Neuronal stem cell (in vitro differentiated cells): ENCODE data around the gene FXYD3.
A peak's percentile ranks its signal among the peaks of the same experiment; 100 is the strongest.

ENCODE experiments used
- DNase-seq: peaks from one replicate; pipeline ENCODE4 v3.0.0-alpha.2; 2013; ENCODE audit warnings: low spot score
- H2AFZ ChIP-seq: one replicate; pipeline ENCODE4 v1.6.1; 2013; ENCODE audit warnings: mild to moderate bottlenecking, low read length, inconsistent platforms
- H2AK5ac ChIP-seq: 2 replicates; pipeline ENCODE4 v1.6.1; 2013; ENCODE audit warnings: low read depth, mild to moderate bottlenecking, inconsistent platforms, low read length, moderate library complexity, mixed read lengths
- H2BK120ac ChIP-seq: 2 replicates; pipeline ENCODE4 v1.6.1; 2013; ENCODE audit warnings: low read depth, mild to moderate bottlenecking, inconsistent platforms, low read length, moderate library complexity, mixed read lengths
- H2BK12ac ChIP-seq: one replicate; pipeline ENCODE4 v1.6.1; 2013; ENCODE audit warnings: low read length, inconsistent platforms
- H2BK15ac ChIP-seq: 2 replicates; pipeline ENCODE4 v1.6.1; 2013; ENCODE audit warnings: mild to moderate bottlenecking, low read length, inconsistent platforms, mixed read lengths
- H2BK5ac ChIP-seq: one replicate; pipeline ENCODE4 v1.6.1; 2013; ENCODE audit warnings: inconsistent platforms, mild to moderate bottlenecking, low read length, moderate library complexity
- H3K14ac ChIP-seq: one replicate; pipeline ENCODE4 v1.6.1; 2013; ENCODE audit warnings: low read length, inconsistent platforms
- H3K18ac ChIP-seq: 2 replicates; pipeline ENCODE4 v1.6.1; 2013; ENCODE audit warnings: low read length, inconsistent platforms
- H3K23ac ChIP-seq: 2 replicates; pipeline ENCODE4 v1.6.1; 2013; ENCODE audit warnings: low read depth, mild to moderate bottlenecking, mixed read lengths, low read length, inconsistent platforms; ENCODE audit not compliant: poor library complexity
- H3K27ac ChIP-seq: replicated peaks from 3 replicates; pipeline ENCODE4 v1.5.1; 2013; ENCODE audit warnings: low read length, inconsistent platforms
- H3K27me3 ChIP-seq, 3 experiments: 2 replicates each; pipeline ENCODE4 v1.6.1; 2013; ENCODE audit warnings: low read length in 3 of 3, mild to moderate bottlenecking in 2 of 3, inconsistent platforms in 1 of 3, low read depth in 1 of 3, mixed read lengths in 1 of 3, moderate library complexity in 1 of 3; ENCODE audit not compliant: control insufficient read depth in 3 of 3, insufficient read depth in 3 of 3
- H3K36me3 ChIP-seq, 2 donors: replicated peaks in 1 of 2; 2 replicates each; pipeline ENCODE4 v1.6.1; 2013; ENCODE audit warnings: low read length in 2 of 2; ENCODE audit not compliant: control insufficient read depth in 2 of 2, insufficient read depth in 2 of 2
- H3K4ac ChIP-seq: 2 replicates; pipeline ENCODE4 v1.6.1; 2013; ENCODE audit warnings: inconsistent platforms, mild to moderate bottlenecking, low read length, moderate library complexity
- H3K4me1 ChIP-seq, 2 donors: 1 replicate in 1 of 2; 2 replicates in 1 of 2; pipeline ENCODE4 v1.6.1; 2013; ENCODE audit warnings: low read length in 2 of 2, low read depth in 1 of 2; ENCODE audit not compliant: control insufficient read depth in 2 of 2, insufficient read depth in 1 of 2
- H3K4me2 ChIP-seq: one replicate; pipeline ENCODE4 v1.6.1; 2013; ENCODE audit warnings: mild to moderate bottlenecking, low read length, inconsistent platforms; ENCODE audit not compliant: insufficient read depth, poor library complexity, severe bottlenecking
- H3K4me3 ChIP-seq, 2 donors: 2 replicates each; pipeline ENCODE4 v1.5.1; 2013; ENCODE audit warnings: low read length in 2 of 2, mild to moderate bottlenecking in 2 of 2, inconsistent platforms in 1 of 2, moderate library complexity in 1 of 2
- H3K79me1 ChIP-seq: one replicate; pipeline ENCODE4 v1.6.1; 2013; ENCODE audit warnings: low read depth, mild to moderate bottlenecking, inconsistent platforms, low read length, moderate library complexity
- H3K9ac ChIP-seq: one replicate; pipeline ENCODE4 v1.6.1; 2013; ENCODE audit warnings: mild to moderate bottlenecking, low read depth, low read length, inconsistent platforms; ENCODE audit not compliant: poor library complexity
- H3K9me3 ChIP-seq, 2 donors: replicated peaks in 1 of 2; 2 replicates each; pipeline versions ENCODE3 to v1.6.1; 2013; ENCODE audit warnings: low read length in 2 of 2, mild to moderate bottlenecking in 2 of 2, inconsistent platforms in 1 of 2, low read depth in 1 of 2, mixed read lengths in 1 of 2, moderate library complexity in 1 of 2; ENCODE audit not compliant: control insufficient read depth in 2 of 2, insufficient read depth in 1 of 2
- H4K8ac ChIP-seq: one replicate; pipeline ENCODE4 v1.6.1; 2013; ENCODE audit warnings: low read depth, mild to moderate bottlenecking, inconsistent platforms, low read length, moderate library complexity
- H4K91ac ChIP-seq: one replicate; pipeline ENCODE4 v1.6.1; 2013; ENCODE audit warnings: low read length, low read depth, mild to moderate bottlenecking, inconsistent platforms; ENCODE audit not compliant: poor library complexity
- WGBS, 2 donors: extraction: QIAGEN DNeasy Blood & Tissue Kit; methylation state at CpG; one replicate each; pipeline ENCODE4 v1.1.7; 2013; ENCODE audit warnings: missing lambda C conversion rate in 2 of 2, mixed read lengths in 1 of 2; ENCODE audit not compliant: insufficient read length in 2 of 2, insufficient replicate concordance in 1 of 2; ENCODE audit errors: extremely low coverage in 2 of 2; 5-methylcytosine and 5-hydroxymethylcytosine counted together

FXYD3 gene

DNA sequence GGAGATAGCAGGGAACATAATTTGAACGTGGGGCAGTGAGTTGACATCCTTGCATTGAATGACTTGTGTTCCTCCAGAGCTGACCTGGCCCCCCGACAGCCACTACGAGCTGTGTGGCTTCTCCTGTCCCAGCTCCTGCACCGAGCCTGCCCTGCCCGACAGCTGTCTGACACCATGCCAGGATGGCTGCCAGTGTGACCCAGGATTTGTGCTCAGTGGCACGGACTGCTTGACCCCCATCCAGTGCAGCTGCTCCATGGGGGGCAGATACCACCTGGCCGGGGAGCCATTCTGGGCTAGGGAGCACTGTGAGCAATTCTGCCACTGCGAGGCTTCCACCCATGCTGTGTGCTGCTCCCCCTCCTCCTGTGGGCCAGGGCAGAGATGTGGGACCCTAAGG is 29.2 kb upstream of the FXYD3 start:
- peak overlapping the region; percentile 70 for H3K23ac ChIP-seq

GRCh38 chr19:35087393-35087792 is 28.2 kb upstream of the FXYD3 start:
- no peak overlapping the region for H2BK12ac ChIP-seq
- H2BK5ac ChIP-seq: no peak overlapping the region
- no peak for DNase-seq
- no peak overlapping the region for H3K18ac ChIP-seq
- H2AK5ac ChIP-seq: no peak overlapping the region
- H3K14ac ChIP-seq: no peak overlapping the region
- peaks cover 0 to 16% (median 6%) of the 10 kb centered on the region in 3 experiments for H3K27me3 ChIP-seq
- H3K4me2 ChIP-seq: no peak overlapping the region
- H3K36me3 ChIP-seq: no peaks in the 10 kb centered on the region
- H3K23ac ChIP-seq: no peak overlapping the region
- H3K9ac ChIP-seq: no peak overlapping the region
- H3K79me1 ChIP-seq: no peaks in the 10 kb centered on the region
- H3K4me3 ChIP-seq: no peak overlapping the region
- no peak overlapping the region for H3K27ac ChIP-seq
- peaks cover 0 to 3% of the 10 kb centered on the region in 2 donors for H3K4me1 ChIP-seq
- H2AFZ ChIP-seq: no peak overlapping the region
- H3K9me3 ChIP-seq: no peaks in the 10 kb centered on the region
- no peak overlapping the region for H2BK120ac ChIP-seq
- H4K8ac ChIP-seq: no peak overlapping the region
- no peak overlapping the region for H3K4ac ChIP-seq
- no peak overlapping the region for H4K91ac ChIP-seq
- no peak overlapping the region for H2BK15ac ChIP-seq

More for the DNA sequence above, 29.2 kb upstream of the FXYD3 start:
- Histone ChIP-seq H2AFZ (no peak overlapping the region), H2AK5ac (peak overlapping the region; percentile 16), H3K9me3 (no peaks in the 10 kb centered on the region), H3K14ac (no peak overlapping the region), H4K8ac (no peak overlapping the region), H3K18ac (peak overlapping the region; percentile 7), H2BK5ac (no peak overlapping the region), H2BK12ac (no peak overlapping the region), H3K4ac (no peak overlapping the region), H3K36me3 (no peaks in the 10 kb centered on the region), H3K4me3 (no peak overlapping the region), H3K79me1 (no peaks in the 10 kb centered on the region), H3K4me1 (peaks cover 0 to 3% of the 10 kb centered on the region in 2 donors), H3K9ac (peak overlapping the region; percentile 51), H3K27me3 (peaks cover 0 to 16% (median 6%) of the 10 kb centered on the region in 3 experiments), H3K27ac (no peak overlapping the region), H3K4me2 (no peak overlapping the region), H4K91ac (no peak overlapping the region), H2BK120ac (no peak overlapping the region), H2BK15ac (no peak overlapping the region)
- no CpG with 5 or more reads among the region's 8 CpGs for WGBS, 2 donors
- DNase-seq: no peak

GRCh38 chr19:35088131-35088913 is 27.3 kb upstream of the FXYD3 start:
- peak overlapping the region; percentile 6 for H3K18ac ChIP-seq
- H3K9me3 ChIP-seq: no peaks in the 10 kb centered on the region
- no CpG with 5 or more reads among the region's 8 CpGs for WGBS, 2 donors
- no peak overlapping the region for H2BK5ac ChIP-seq
- H3K14ac ChIP-seq: no peak overlapping the region
- no peak overlapping the region for H4K8ac ChIP-seq
- H2AFZ ChIP-seq: no peak overlapping the region
- H3K23ac ChIP-seq: peak overlapping the region; percentile 76
- H3K27ac ChIP-seq: no peak overlapping the region
- H2BK120ac ChIP-seq: no peak overlapping the region
- peaks cover 0 to 16% (median 6%) of the 10 kb centered on the region in 3 experiments for H3K27me3 ChIP-seq
- H3K4me1 ChIP-seq: peaks cover 0 to 3% of the 10 kb centered on the region in 2 donors
- no peak overlapping the region for H3K4me3 ChIP-seq
- no peak for DNase-seq
- peak overlapping the region; percentile 51 for H2AK5ac ChIP-seq
- no peak overlapping the region for H3K4ac ChIP-seq
- H2BK12ac ChIP-seq: no peak overlapping the region
- H2BK15ac ChIP-seq: no peak overlapping the region
- no peaks in the 10 kb centered on the region for H3K36me3 ChIP-seq
- no peak overlapping the region for H3K4me2 ChIP-seq
- H3K9ac ChIP-seq: no peak overlapping the region
- no peaks in the 10 kb centered on the region for H3K79me1 ChIP-seq
- H4K91ac ChIP-seq: no peak overlapping the region

GRCh38 chr19:35089554-35089953 is 26.1 kb upstream of the FXYD3 start:
- Histone ChIP-seq H3K4me3 (no peak overlapping the region), H3K4me2 (no peak overlapping the region)
- no CpG with 5 or more reads among the region's 8 CpGs for WGBS, 2 donors

More at GRCh38 chr19:35089554-35089953, 26.1 kb upstream of the FXYD3 start:
- Histone ChIP-seq H3K36me3 (no peaks in the 10 kb centered on the region), H3K14ac (no peak overlapping the region), H3K9ac (no peak overlapping the region), H3K18ac (no peak overlapping the region), H3K27me3 (peaks cover 0 to 16% (median 6%) of the 10 kb centered on the region in 3 experiments), H3K9me3 (no peaks in the 10 kb centered on the region), H3K79me1 (peaks cover 3% of the 10 kb centered on the region), H2AK5ac (no peak overlapping the region), H3K23ac (no peak overlapping the region), H2AFZ (no peak overlapping the region), H2BK12ac (no peak overlapping the region), H4K8ac (no peak overlapping the region), H4K91ac (no peak overlapping the region), H2BK120ac (no peak overlapping the region), H3K27ac (no peak overlapping the region), H2BK15ac (no peak overlapping the region), H3K4ac (no peak overlapping the region), H3K4me1 (peaks cover 0 to 3% of the 10 kb centered on the region in 2 donors), H2BK5ac (no peak overlapping the region)
- DNase-seq: no peak
